Activated T-helper 9 cell treated with anti-CD3 and anti-CD28 coated beads, Interleukin-2, amount 50 U/mL, for 16 hours (primary cell): ENCODE data around the gene C2CD4A.
A peak's percentile ranks its signal among the peaks of the same experiment; 100 is the strongest.
"Not testable (repeated sequence)": the region's sequence is repeated elsewhere in the genome, so short reads cannot be mapped to it uniquely, and the experiment has no call there.

Experiments
- DNase-seq: peaks from one replicate; pipeline ENCODE4 v3.0.0-alpha.2; 2020; ENCODE audit warnings: low read depth

C2CD4A gene

GRCh38 chr15:62066663-62067447, at the start of gene C2CD4A:
Gene C2CD4A (plus strand): TSS chr15:62066977. CDS start chr15:62067614, 637 bp downstream.
- DNase-seq: peak; percentile 57

- DNase-seq: no peak
Measured at GRCh38 chr15:62020576-62021160, 46.1 kb upstream of the C2CD4A start.

GRCh38 chr15:62021991-62022600, 44.7 kb upstream of the C2CD4A start:
- no peak for DNase-seq

GRCh38 chr15:62026487-62027262, 40.1 kb upstream of the C2CD4A start:
- no peak for DNase-seq

- no peak for DNase-seq
Measured at GRCh38 chr15:62027263-62027565, 39.6 kb upstream of the C2CD4A start.

GRCh38 chr15:62027916-62028315, 38.9 kb upstream of the C2CD4A start:
- DNase-seq: no peak

- DNase-seq: no peak
Measured at GRCh38 chr15:62035256-62035924, 31.4 kb upstream of the C2CD4A start.

GRCh38 chr15:62046078-62046743, 20.6 kb upstream of the C2CD4A start:
- DNase-seq: no peak

- DNase-seq: no peak
Measured at GRCh38 chr15:62047282-62047827, 19.4 kb upstream of the C2CD4A start.

GRCh38 chr15:62048254-62048653, 18.5 kb upstream of the C2CD4A start:
- DNase-seq: not testable (repeated sequence)

- DNase-seq: no peak
Measured at GRCh38 chr15:62050115-62050514, 16.7 kb upstream of the C2CD4A start.

- no peak for DNase-seq
Measured at GRCh38 chr15:62051166-62051565, 15.6 kb upstream of the C2CD4A start.

- DNase-seq: no peak
Measured at GRCh38 chr15:62052713-62053112, 14.1 kb upstream of the C2CD4A start.

GRCh38 chr15:62053439-62054085, 13.2 kb upstream of the C2CD4A start:
- DNase-seq: no peak

- DNase-seq: no peak
Measured at GRCh38 chr15:62054979-62055378, 11.8 kb upstream of the C2CD4A start.

GRCh38 chr15:62057341-62057980, 9.3 kb upstream of the C2CD4A start:
- no peak for DNase-seq

GRCh38 chr15:62058327-62059028, 8.3 kb upstream of the C2CD4A start:
- no peak for DNase-seq

- no peak for DNase-seq
Measured at GRCh38 chr15:62059108-62059815, 7.5 kb upstream of the C2CD4A start.

- peak; percentile 37 for DNase-seq
Measured at GRCh38 chr15:62059816-62060112, 7.0 kb upstream of the C2CD4A start.
